SK-N-SH treated with all-trans-retinoic acid at 6 μM for 48 hours (cell line): ENCODE data around the gene CCDC174.

Experiments used
- ATAC-seq: fragments of 200-7000 bp; cut with Tn5 transposase; 3 replicates; pipeline ENCODE4 v1.9.1; 2020; ENCODE audit warnings: mild to moderate bottlenecking, moderate library complexity
- ARNTL ChIP-seq: fragments of 450-650 bp; formaldehyde crosslinking; IDR thresholded peaks from 2 replicates; pipeline ENCODE4 v1.5.0; 2020; ENCODE audit warnings: low read depth, mild to moderate bottlenecking, moderate library complexity, borderline replicate concordance
- BACH2 ChIP-seq: fragments of 250-450 bp; sonication (Bioruptor Pico); IDR thresholded peaks from 2 replicates; pipeline ENCODE4 v1.9.0; 2021; ENCODE audit warnings: mild to moderate bottlenecking, borderline replicate concordance
- CSDC2 ChIP-seq: fragments of 250-450 bp; sonication (Bioruptor Pico); IDR thresholded peaks from 2 replicates; pipeline ENCODE4 v1.5.0; 2020; ENCODE audit warnings: mild to moderate bottlenecking, moderate library complexity
- ESRRG ChIP-seq: fragments of 250-450 bp; sonication (Bioruptor Pico); IDR thresholded peaks from 2 replicates; pipeline ENCODE4 v1.6.1; 2021; ENCODE audit warnings: mild to moderate bottlenecking
- GLIS3 ChIP-seq: fragments of 250-450 bp; sonication (Bioruptor Pico); IDR thresholded peaks from 2 replicates; pipeline ENCODE4 v1.5.0; 2020; ENCODE audit warnings: mild to moderate bottlenecking, moderate library complexity
- ISL1 ChIP-seq: fragments of 250-450 bp; sonication (Bioruptor Pico); IDR thresholded peaks from 2 replicates; pipeline ENCODE4 v2.1.2; 2022; ENCODE audit warnings: mild to moderate bottlenecking, moderate library complexity
- OSR1 ChIP-seq: fragments of 250-450 bp; sonication (Bioruptor Pico); IDR thresholded peaks from 2 replicates; pipeline ENCODE4 v1.8.0; 2022; ENCODE audit warnings: moderate library complexity, mild to moderate bottlenecking, inconsistent platforms
- PPARA ChIP-seq: fragments of 250-450 bp; sonication (Bioruptor Pico); IDR thresholded peaks from 2 replicates; pipeline ENCODE4 v1.5.0; 2020; ENCODE audit warnings: mild to moderate bottlenecking, borderline replicate concordance
- RARB ChIP-seq: fragments of 250-450 bp; sonication (Bioruptor Pico); IDR thresholded peaks from 2 replicates; pipeline ENCODE4 v1.8.0; 2021; ENCODE audit warnings: mild to moderate bottlenecking, moderate library complexity
- SNAI2 ChIP-seq: fragments of 250-450 bp; sonication (Bioruptor Pico); IDR thresholded peaks from 2 replicates; pipeline ENCODE4 v1.5.0; 2020; ENCODE audit warnings: mild to moderate bottlenecking, moderate library complexity
- TCF4 ChIP-seq: fragments of 250-450 bp; sonication (Bioruptor Pico); IDR thresholded peaks from 2 replicates; pipeline ENCODE4 v1.8.0; 2021; ENCODE audit warnings: mild to moderate bottlenecking, moderate library complexity, borderline replicate concordance
- TOX ChIP-seq: fragments of 250-450 bp; sonication (Bioruptor Pico); IDR thresholded peaks from 2 replicates; pipeline ENCODE4 v1.8.0; 2021; ENCODE audit warnings: mild to moderate bottlenecking, moderate library complexity, borderline replicate concordance
- ZC3H10 ChIP-seq: fragments of 250-450 bp; sonication (Bioruptor Pico); IDR thresholded peaks from 2 replicates; pipeline ENCODE4 v1.5.1; 2021; ENCODE audit warnings: mild to moderate bottlenecking, moderate library complexity
- ZFP3 ChIP-seq: fragments of 250-450 bp; sonication (Bioruptor Pico); IDR thresholded peaks from 2 replicates; pipeline ENCODE4 v1.5.0; 2020; ENCODE audit warnings: mild to moderate bottlenecking, moderate library complexity
- ZFP30 ChIP-seq: fragments of 450-650 bp; formaldehyde crosslinking; IDR thresholded peaks from 2 replicates; pipeline ENCODE4 v1.5.0; 2022; ENCODE audit warnings: mild to moderate bottlenecking, moderate library complexity
- ZNF565 ChIP-seq: fragments of 450-650 bp; formaldehyde crosslinking; conservative IDR thresholded peaks from 2 replicates; pipeline ENCODE4 v1.5.0; 2020; ENCODE audit warnings: low read depth, mild to moderate bottlenecking, moderate library complexity
- ZNF70 ChIP-seq: fragments of 450-650 bp; formaldehyde crosslinking; IDR thresholded peaks from 2 replicates; pipeline ENCODE4 v1.5.0; 2020; ENCODE audit warnings: mild to moderate bottlenecking, moderate library complexity
- ZNF8 ChIP-seq: fragments of 450-650 bp; formaldehyde crosslinking; IDR thresholded peaks from 2 replicates; pipeline ENCODE4 v1.5.0; 2020; ENCODE audit warnings: mild to moderate bottlenecking, moderate library complexity
- TF ChIP-seq, protein P1 (sequence below): fragments of 250-450 bp; sonication (Bioruptor Pico); IDR thresholded peaks from 2 replicates; pipeline ENCODE4 v1.8.0; 2021; ENCODE audit warnings: low read depth, mild to moderate bottlenecking, moderate library complexity, borderline replicate concordance
- TF ChIP-seq, protein P2 (sequence below): fragments of 250-450 bp; sonication (Bioruptor Pico); IDR thresholded peaks from 2 replicates; pipeline ENCODE4 v1.8.0; 2020; ENCODE audit warnings: mild to moderate bottlenecking, moderate library complexity, borderline replicate concordance
- TF ChIP-seq, protein P3 (sequence below): fragments of 250-450 bp; sonication (Bioruptor Pico); IDR thresholded peaks from 2 replicates; pipeline ENCODE4 v1.5.1; 2020; ENCODE audit warnings: low read depth, mild to moderate bottlenecking, moderate library complexity
- TF ChIP-seq, protein P4 (sequence below): fragments of 250-450 bp; sonication (Bioruptor Pico); IDR thresholded peaks from 2 replicates; pipeline ENCODE4 v1.5.1; 2021; ENCODE audit warnings: mild to moderate bottlenecking, moderate library complexity

CCDC174 gene

DNA sequence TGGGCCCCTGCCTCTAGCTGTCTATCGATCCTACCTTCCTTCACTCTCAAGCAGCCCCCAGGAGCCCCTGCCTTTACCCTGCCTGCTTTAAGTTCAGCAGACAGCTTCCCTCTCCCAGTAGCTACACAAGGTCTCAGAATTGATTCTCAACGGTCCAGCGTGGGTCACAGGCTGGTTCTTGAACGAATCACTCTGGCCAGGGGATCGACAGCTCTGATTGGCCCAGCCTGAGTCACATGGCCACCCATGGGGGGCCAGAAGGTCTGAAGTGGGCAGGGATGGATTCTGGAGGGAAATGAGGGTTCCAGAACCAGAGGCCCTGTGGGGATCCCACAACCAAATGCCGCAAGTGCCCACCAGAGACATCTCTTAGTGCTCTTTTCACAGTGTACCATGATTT lies 23.7 kb upstream of the CCDC174 start:
- ATAC-seq, result no peak
- TF ChIP-seq TCF4 (CRISPR knock-in tag) (no peak), ZNF70 (no peak), ZNF8 (CRISPR knock-in tag) (no peak), BACH2 (CRISPR knock-in tag) (no peak), ESRRG (CRISPR knock-in tag) (no peak), SNAI2 (no peak), ISL1 (no peak), ZNF565 (CRISPR knock-in tag) (no peak), CSDC2 (no peak), RARB (CRISPR knock-in tag) (no peak), ZC3H10 (no peak), GLIS3 (CRISPR knock-in tag) (no peak), ARNTL (CRISPR knock-in tag) (no peak), TOX (no peak), PPARA (no peak)
- TF ChIP-seq, protein P1, sequence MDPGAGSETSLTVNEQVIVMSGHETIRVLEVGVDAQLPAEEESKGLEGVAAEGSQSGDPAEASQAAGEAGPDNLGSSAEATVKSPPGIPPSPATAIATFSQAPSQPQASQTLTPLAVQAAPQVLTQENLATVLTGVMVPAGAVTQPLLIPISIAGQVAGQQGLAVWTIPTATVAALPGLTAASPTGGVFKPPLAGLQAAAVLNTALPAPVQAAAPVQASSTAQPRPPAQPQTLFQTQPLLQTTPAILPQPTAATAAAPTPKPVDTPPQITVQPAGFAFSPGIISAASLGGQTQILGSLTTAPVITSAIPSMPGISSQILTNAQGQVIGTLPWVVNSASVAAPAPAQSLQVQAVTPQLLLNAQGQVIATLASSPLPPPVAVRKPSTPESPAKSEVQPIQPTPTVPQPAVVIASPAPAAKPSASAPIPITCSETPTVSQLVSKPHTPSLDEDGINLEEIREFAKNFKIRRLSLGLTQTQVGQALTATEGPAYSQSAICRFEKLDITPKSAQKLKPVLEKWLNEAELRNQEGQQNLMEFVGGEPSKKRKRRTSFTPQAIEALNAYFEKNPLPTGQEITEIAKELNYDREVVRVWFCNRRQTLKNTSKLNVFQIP (CRISPR knock-in tag), result no peak
- TF ChIP-seq, protein P2, sequence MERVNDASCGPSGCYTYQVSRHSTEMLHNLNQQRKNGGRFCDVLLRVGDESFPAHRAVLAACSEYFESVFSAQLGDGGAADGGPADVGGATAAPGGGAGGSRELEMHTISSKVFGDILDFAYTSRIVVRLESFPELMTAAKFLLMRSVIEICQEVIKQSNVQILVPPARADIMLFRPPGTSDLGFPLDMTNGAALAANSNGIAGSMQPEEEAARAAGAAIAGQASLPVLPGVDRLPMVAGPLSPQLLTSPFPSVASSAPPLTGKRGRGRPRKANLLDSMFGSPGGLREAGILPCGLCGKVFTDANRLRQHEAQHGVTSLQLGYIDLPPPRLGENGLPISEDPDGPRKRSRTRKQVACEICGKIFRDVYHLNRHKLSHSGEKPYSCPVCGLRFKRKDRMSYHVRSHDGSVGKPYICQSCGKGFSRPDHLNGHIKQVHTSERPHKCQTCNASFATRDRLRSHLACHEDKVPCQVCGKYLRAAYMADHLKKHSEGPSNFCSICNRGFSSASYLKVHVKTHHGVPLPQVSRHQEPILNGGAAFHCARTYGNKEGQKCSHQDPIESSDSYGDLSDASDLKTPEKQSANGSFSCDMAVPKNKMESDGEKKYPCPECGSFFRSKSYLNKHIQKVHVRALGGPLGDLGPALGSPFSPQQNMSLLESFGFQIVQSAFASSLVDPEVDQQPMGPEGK (CRISPR knock-in tag), result no peak
- TF ChIP-seq, protein P3, sequence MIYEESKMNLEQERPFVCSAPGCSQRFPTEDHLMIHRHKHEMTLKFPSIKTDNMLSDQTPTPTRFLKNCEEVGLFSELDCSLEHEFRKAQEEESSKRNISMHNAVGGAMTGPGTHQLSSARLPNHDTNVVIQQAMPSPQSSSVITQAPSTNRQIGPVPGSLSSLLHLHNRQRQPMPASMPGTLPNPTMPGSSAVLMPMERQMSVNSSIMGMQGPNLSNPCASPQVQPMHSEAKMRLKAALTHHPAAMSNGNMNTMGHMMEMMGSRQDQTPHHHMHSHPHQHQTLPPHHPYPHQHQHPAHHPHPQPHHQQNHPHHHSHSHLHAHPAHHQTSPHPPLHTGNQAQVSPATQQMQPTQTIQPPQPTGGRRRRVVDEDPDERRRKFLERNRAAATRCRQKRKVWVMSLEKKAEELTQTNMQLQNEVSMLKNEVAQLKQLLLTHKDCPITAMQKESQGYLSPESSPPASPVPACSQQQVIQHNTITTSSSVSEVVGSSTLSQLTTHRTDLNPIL (CRISPR knock-in tag), result no peak
- TF ChIP-seq, protein P4, sequence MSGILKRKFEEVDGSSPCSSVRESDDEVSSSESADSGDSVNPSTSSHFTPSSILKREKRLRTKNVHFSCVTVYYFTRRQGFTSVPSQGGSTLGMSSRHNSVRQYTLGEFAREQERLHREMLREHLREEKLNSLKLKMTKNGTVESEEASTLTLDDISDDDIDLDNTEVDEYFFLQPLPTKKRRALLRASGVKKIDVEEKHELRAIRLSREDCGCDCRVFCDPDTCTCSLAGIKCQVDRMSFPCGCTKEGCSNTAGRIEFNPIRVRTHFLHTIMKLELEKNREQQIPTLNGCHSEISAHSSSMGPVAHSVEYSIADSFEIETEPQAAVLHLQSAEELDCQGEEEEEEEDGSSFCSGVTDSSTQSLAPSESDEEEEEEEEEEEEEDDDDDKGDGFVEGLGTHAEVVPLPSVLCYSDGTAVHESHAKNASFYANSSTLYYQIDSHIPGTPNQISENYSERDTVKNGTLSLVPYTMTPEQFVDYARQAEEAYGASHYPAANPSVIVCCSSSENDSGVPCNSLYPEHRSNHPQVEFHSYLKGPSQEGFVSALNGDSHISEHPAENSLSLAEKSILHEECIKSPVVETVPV, result no peak

DNA sequence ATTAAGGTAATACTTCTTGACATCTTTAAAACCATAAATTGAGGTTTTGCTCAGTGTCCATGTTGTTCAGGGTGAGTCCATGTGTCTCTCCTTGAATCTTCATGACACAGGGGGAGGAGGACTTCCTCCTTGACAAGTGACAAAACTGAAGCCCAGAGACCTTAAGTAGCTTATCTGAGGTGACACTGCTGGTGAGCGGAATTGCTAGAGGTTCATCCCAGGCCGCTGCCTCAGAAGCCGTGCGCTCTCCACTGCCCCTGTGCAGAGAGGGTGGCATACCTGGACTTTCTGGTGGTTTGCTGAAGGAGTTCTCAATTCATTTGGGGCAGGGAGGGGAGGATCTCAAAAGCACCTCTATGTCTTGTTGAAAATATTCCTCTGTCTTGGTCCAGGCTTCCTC lies 23.2 kb upstream of the CCDC174 start:
- TF ChIP-seq ZC3H10, result no peak
- no peak for TF ChIP-seq GLIS3 (CRISPR knock-in tag)
- no peak for TF ChIP-seq ARNTL (CRISPR knock-in tag)
- no peak for TF ChIP-seq ESRRG (CRISPR knock-in tag)
- TF ChIP-seq CSDC2, result no peak
- no peak for TF ChIP-seq TOX
- TF ChIP-seq, protein P2 (CRISPR knock-in tag), result no peak
- TF ChIP-seq ZNF8 (CRISPR knock-in tag), result no peak
- TF ChIP-seq, protein P1 (CRISPR knock-in tag), result no peak
- no peak for TF ChIP-seq OSR1 (CRISPR knock-in tag)
- TF ChIP-seq TCF4 (CRISPR knock-in tag), result no peak
- no peak for TF ChIP-seq SNAI2
- TF ChIP-seq, protein P3 (CRISPR knock-in tag), result no peak
- TF ChIP-seq ZFP30, result no peak
- no peak for TF ChIP-seq RARB (CRISPR knock-in tag)
- no peak for TF ChIP-seq PPARA
- TF ChIP-seq ZFP3 (CRISPR knock-in tag), result no peak
- TF ChIP-seq, all 23 proteins: peak for 0
- no peak for ATAC-seq
